HCT116 (cell line): ENCODE measurements around the gene GFAP. TPM values are rescaled to one million over a fixed set of nuclear protein-coding genes. Genes with fewer than 3 reads are reported as not detected.
A peak's percentile ranks its signal among the peaks of the same experiment; 100 is the strongest.

Experiments
- ATAC-seq: fragments of 200-7000 bp; cut with Tn5 transposase; 2 replicates; pipeline ENCODE4 v1.9.1; 2020; ENCODE audit warnings: mild to moderate bottlenecking, moderate library complexity
- BruUV-seq: library from RNA; stranded (reverse); fragments of 400-500 nt; replicated peaks from 2 replicates; lab custom pipeline; 2021; lab: Mats Ljungman, UMichigan
- CTCF ChIA-PET: fragments of 300-600 bp; sonication (Branson Sonifier 250); formaldehyde crosslinking; loops from one replicate; lab custom pipeline; 2021; ENCODE audit warnings: antibody characterized with exemption; lab: Charles Lee
- POLR2A ChIA-PET: fragments of 300-600, 350-600 bp; sonication (Branson Sonifier 250); formaldehyde crosslinking; loops from one replicate; lab custom pipeline; 2021; ENCODE audit warnings: antibody characterized with exemption; lab: Charles Lee
- RAD21 ChIA-PET, 2 experiments: fragments of 300-600 bp; sonication (Branson Sonifier 250); formaldehyde crosslinking; loops; one replicate each; lab custom pipeline; 2023; ENCODE audit warnings: low total read pairs in 2 of 2; ENCODE audit not compliant: uncharacterized antibody in 2 of 2, unreplicated experiment in 2 of 2, low non-redundant PET in 1 of 2; lab: Charles Lee
- DNase-seq: peaks from one replicate; pipeline ENCODE4 v3.0.0-alpha.2; 2010; ENCODE audit warnings: low read depth, low spot score
- H2AFZ ChIP-seq: fragments of 200-600 bp; shearing (Covaris generic), sonication (generic); 2 replicates; pipeline ENCODE4 v1.6.1; 2017; ENCODE audit warnings: low read depth, mixed run types, mixed read lengths, antibody characterized with exemption, low read length; ENCODE audit not compliant: poor library complexity, severe bottlenecking
- H3K27ac ChIP-seq: 2 replicates; pipeline ENCODE4 v1.5.1; 2012; ENCODE audit warnings: low read depth, low read length
- H3K27me3 ChIP-seq: fragments of 200-600 bp; sonication (generic); 2 replicates; pipeline ENCODE4 v1.6.1; 2016; ENCODE audit warnings: mixed run types, low read length, mixed read lengths; ENCODE audit not compliant: insufficient read depth
- H3K36me3 ChIP-seq, 2 experiments: fragments of 200-500 bp in 1 of 2; fragments of 200-600 bp in 1 of 2; sonication (Bioruptor generic) in 1 of 2; sonication (generic) in 1 of 2; 2 replicates each; pipeline versions ENCODE4 v1.5.1 to v1.6.1; 2014 to 2016; ENCODE audit warnings: low read length in 2 of 2, inconsistent platforms in 1 of 2, mixed read lengths in 1 of 2, mixed run types in 1 of 2; ENCODE audit not compliant: insufficient read depth in 2 of 2, control insufficient read depth in 1 of 2
- H3K4me1 ChIP-seq, 2 experiments: fragments of 200-600 bp in 1 of 2; sonication (generic) in 1 of 2; 2 replicates each; pipeline versions ENCODE4 v1.5.1 to v1.6.1; 2012 to 2017; ENCODE audit warnings: low read length in 2 of 2, inconsistent platforms in 1 of 2, mild to moderate bottlenecking in 1 of 2, mixed read lengths in 1 of 2, mixed run types in 1 of 2, moderate library complexity in 1 of 2; ENCODE audit not compliant: insufficient read depth in 2 of 2, control insufficient read depth in 1 of 2
- H3K4me2 ChIP-seq: fragments of 200-600 bp; sonication (generic); 2 replicates; pipeline ENCODE4 v1.6.1; 2017; ENCODE audit warnings: mixed run types, low read length, mixed read lengths
- H3K4me3 ChIP-seq, 2 experiments: fragments of 200-600 bp in 1 of 2; sonication (generic) in 1 of 2; replicated peaks in 1 of 2; 2 replicates each; pipeline ENCODE4 v1.5.1; 2011 to 2016; ENCODE audit warnings: low read length in 2 of 2, control low read depth in 1 of 2, low read depth in 1 of 2, mild to moderate bottlenecking in 1 of 2, mixed read lengths in 1 of 2, mixed run types in 1 of 2
- H3K79me2 ChIP-seq: fragments of 200-600 bp; sonication (generic); 2 replicates; pipeline ENCODE4 v1.6.1; 2017; ENCODE audit warnings: mild to moderate bottlenecking, mixed run types, low read length, moderate library complexity, mixed read lengths; ENCODE audit not compliant: insufficient read depth
- H3K9ac ChIP-seq: fragments of 200-600 bp; sonication (generic); 2 replicates; pipeline ENCODE4 v1.6.1; 2016; ENCODE audit warnings: low read length, mixed read lengths
- H3K9me2 ChIP-seq: fragments of 200-600 bp; sonication (generic), shearing (Covaris generic); 2 replicates; pipeline ENCODE4 v1.6.1; 2017; ENCODE audit warnings: mixed run types, mild to moderate bottlenecking, moderate library complexity; ENCODE audit not compliant: insufficient read depth
- H3K9me3 ChIP-seq, 2 experiments: fragments of 200-500 bp in 1 of 2; fragments of 200-600 bp in 1 of 2; sonication (Bioruptor generic) in 1 of 2; sonication (generic) in 1 of 2; 2 replicates each; pipeline ENCODE4 v1.6.1; 2014 to 2017; ENCODE audit warnings: low read length in 2 of 2, mixed read lengths in 2 of 2, inconsistent platforms in 1 of 2, low read depth in 1 of 2, mild to moderate bottlenecking in 1 of 2, mixed run types in 1 of 2, moderate library complexity in 1 of 2; ENCODE audit not compliant: control insufficient read depth in 1 of 2, insufficient read depth in 1 of 2
- H4K20me1 ChIP-seq: fragments of 200-600 bp; sonication (generic), shearing (Covaris generic); 2 replicates; pipeline ENCODE4 v1.6.1; 2017; ENCODE audit warnings: mixed run types, mild to moderate bottlenecking, moderate library complexity; ENCODE audit not compliant: insufficient read depth
- EZH2 ChIP-seq: fragments of 200-600 bp; sonication (generic); IDR thresholded peaks from 2 replicates; pipeline ENCODE4 v1.6.1; 2017; ENCODE audit warnings: antibody characterized with exemption, mixed run types
- FOSL1 ChIP-seq: IDR thresholded peaks from 2 replicates; pipeline ENCODE4 v1.6.1; 2012; ENCODE audit warnings: low read depth
- POLR2A ChIP-seq: IDR thresholded peaks from 2 replicates; pipeline ENCODE4 v1.7.0; 2011; ENCODE audit warnings: borderline replicate concordance; ENCODE audit not compliant: insufficient read depth, insufficient read length; ENCODE audit errors: extremely low read depth
- POLR2AphosphoS5 ChIP-seq: IDR thresholded peaks from 2 replicates; pipeline ENCODE4 v1.6.1; 2011; ENCODE audit warnings: mild to moderate bottlenecking, low read depth, low read length, moderate library complexity
- SIN3A ChIP-seq: IDR thresholded peaks from 2 replicates; pipeline ENCODE4 v1.6.1; 2012; ENCODE audit warnings: low read depth
- ZNF274 ChIP-seq: fragments of 200-500 bp; sonication (Bioruptor generic); IDR thresholded peaks from 2 replicates; pipeline ENCODE4 v1.6.1; 2014; ENCODE audit warnings: mild to moderate bottlenecking, low read depth, low read length, inconsistent platforms
- intact Hi-C: fragments of 100-400 bp; cut with micrococcal nuclease; formaldehyde crosslinking; loops from 2 replicates; pipeline ENCODE4 v1.10.0; 2022
- total RNA-seq: library from RNA; stranded (reverse); gene quantifications from one replicate; pipeline ENCODE4 v1.2.1, GENCODE V29; 2021; ENCODE audit not compliant: unreplicated experiment
- TF ChIP-seq, protein P1 (sequence below): IDR thresholded peaks from 2 replicates; pipeline ENCODE4 v1.6.1; 2011; ENCODE audit warnings: mild to moderate bottlenecking, low read length, moderate library complexity; ENCODE audit not compliant: insufficient replicate concordance; ENCODE audit errors: extremely low read depth
- TF ChIP-seq, protein P2 (sequence below): IDR thresholded peaks from 2 replicates; pipeline ENCODE4 v1.6.1; 2012; ENCODE audit warnings: low read depth

Gene GFAP
- total RNA-seq, 1 experiment from 2014 or later: not detected

GRCh38 chr17:44942456-44942855 lies 27.2 kb upstream of the GFAP start:
- ChIA-PET CTCF (no interaction called here), RAD21 (no interaction called here), POLR2A (no interaction called here)
- intact Hi-C loops: no loop called here
- H4K20me1 ChIP-seq: no peaks in the 10 kb centered on the region; the same call in 1 of the 2 replicates
- peak overlapping the region; percentile 38 for H3K27ac ChIP-seq
- peaks cover 0 to 4% of the 10 kb centered on the region in 2 experiments; a peak in 1 of 4 replicates for H3K9me3 ChIP-seq
- peaks cover 4 to 48% of the 10 kb centered on the region in 2 experiments; a peak in 3 of 4 replicates for H3K36me3 ChIP-seq
- peak overlapping the region; percentile 53; the same call in 1 of the 2 replicates for H3K4me2 ChIP-seq
- no peaks in the 10 kb centered on the region for H3K27me3 ChIP-seq
- H3K79me2 ChIP-seq: peaks cover 100% of the 10 kb centered on the region
- no peak for DNase-seq
- no peak overlapping the region for H3K9ac ChIP-seq
- no peaks in the 10 kb centered on the region for H3K9me2 ChIP-seq
- H3K4me1 ChIP-seq: peaks cover 22 to 47% of the 10 kb centered on the region in 2 experiments
- TF ChIP-seq, protein P1, sequence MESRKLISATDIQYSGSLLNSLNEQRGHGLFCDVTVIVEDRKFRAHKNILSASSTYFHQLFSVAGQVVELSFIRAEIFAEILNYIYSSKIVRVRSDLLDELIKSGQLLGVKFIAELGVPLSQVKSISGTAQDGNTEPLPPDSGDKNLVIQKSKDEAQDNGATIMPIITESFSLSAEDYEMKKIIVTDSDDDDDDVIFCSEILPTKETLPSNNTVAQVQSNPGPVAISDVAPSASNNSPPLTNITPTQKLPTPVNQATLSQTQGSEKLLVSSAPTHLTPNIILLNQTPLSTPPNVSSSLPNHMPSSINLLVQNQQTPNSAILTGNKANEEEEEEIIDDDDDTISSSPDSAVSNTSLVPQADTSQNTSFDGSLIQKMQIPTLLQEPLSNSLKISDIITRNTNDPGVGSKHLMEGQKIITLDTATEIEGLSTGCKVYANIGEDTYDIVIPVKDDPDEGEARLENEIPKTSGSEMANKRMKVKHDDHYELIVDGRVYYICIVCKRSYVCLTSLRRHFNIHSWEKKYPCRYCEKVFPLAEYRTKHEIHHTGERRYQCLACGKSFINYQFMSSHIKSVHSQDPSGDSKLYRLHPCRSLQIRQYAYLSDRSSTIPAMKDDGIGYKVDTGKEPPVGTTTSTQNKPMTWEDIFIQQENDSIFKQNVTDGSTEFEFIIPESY: no peak
- no peak for TF ChIP-seq POLR2AphosphoS5
- no peak for TF ChIP-seq ZNF274
- TF ChIP-seq FOSL1: no peak
- no peak for TF ChIP-seq SIN3A
- TF ChIP-seq, protein P2, sequence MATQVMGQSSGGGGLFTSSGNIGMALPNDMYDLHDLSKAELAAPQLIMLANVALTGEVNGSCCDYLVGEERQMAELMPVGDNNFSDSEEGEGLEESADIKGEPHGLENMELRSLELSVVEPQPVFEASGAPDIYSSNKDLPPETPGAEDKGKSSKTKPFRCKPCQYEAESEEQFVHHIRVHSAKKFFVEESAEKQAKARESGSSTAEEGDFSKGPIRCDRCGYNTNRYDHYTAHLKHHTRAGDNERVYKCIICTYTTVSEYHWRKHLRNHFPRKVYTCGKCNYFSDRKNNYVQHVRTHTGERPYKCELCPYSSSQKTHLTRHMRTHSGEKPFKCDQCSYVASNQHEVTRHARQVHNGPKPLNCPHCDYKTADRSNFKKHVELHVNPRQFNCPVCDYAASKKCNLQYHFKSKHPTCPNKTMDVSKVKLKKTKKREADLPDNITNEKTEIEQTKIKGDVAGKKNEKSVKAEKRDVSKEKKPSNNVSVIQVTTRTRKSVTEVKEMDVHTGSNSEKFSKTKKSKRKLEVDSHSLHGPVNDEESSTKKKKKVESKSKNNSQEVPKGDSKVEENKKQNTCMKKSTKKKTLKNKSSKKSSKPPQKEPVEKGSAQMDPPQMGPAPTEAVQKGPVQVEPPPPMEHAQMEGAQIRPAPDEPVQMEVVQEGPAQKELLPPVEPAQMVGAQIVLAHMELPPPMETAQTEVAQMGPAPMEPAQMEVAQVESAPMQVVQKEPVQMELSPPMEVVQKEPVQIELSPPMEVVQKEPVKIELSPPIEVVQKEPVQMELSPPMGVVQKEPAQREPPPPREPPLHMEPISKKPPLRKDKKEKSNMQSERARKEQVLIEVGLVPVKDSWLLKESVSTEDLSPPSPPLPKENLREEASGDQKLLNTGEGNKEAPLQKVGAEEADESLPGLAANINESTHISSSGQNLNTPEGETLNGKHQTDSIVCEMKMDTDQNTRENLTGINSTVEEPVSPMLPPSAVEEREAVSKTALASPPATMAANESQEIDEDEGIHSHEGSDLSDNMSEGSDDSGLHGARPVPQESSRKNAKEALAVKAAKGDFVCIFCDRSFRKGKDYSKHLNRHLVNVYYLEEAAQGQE: no peak
- no peak for TF ChIP-seq POLR2A
- no peak for TF ChIP-seq EZH2
- no peak overlapping the region for H3K4me3 ChIP-seq
- no TSS peak for BruUV-seq
- no peak for ATAC-seq
- no peak overlapping the region for H2AFZ ChIP-seq
